ENCODE results near the gene CHRM2. TPM values are rescaled to one million over a fixed set of nuclear protein-coding genes. Genes with fewer than 3 reads are reported as not detected.

CHRM2 gene
- total and polyA plus RNA-seq, 7 donors, result under 0.01 to 121 (median 97.3) TPM; not detected in 1

GRCh38 chr7:136993377-136993776 lies 124.9 kb downstream of the CHRM2 start:
- intact Hi-C loops (cut with DNase I), result no loop called here
- no peaks in the 10 kb centered on the region for H3K9me3 ChIP-seq

GRCh38 chr7:136997735-136998134 lies 129.3 kb downstream of the CHRM2 start:
- Histone ChIP-seq H3K4me1 (peaks cover 0 to 70% (median 46%) of the 10 kb centered on the region in 4 donors), H3K27me3 (no peaks in the 10 kb centered on the region), H3K4me3 (no peak overlapping the region), H3K9me3 (no peaks in the 10 kb centered on the region), H3K36me3 (no peaks in the 10 kb centered on the region), H3K27ac (peak overlapping the region in 2 of 4 donors; percentile 55 to 76)
- intact Hi-C loops (cut with DNase I), result no loop called here
- TF ChIP-seq, protein P1, sequence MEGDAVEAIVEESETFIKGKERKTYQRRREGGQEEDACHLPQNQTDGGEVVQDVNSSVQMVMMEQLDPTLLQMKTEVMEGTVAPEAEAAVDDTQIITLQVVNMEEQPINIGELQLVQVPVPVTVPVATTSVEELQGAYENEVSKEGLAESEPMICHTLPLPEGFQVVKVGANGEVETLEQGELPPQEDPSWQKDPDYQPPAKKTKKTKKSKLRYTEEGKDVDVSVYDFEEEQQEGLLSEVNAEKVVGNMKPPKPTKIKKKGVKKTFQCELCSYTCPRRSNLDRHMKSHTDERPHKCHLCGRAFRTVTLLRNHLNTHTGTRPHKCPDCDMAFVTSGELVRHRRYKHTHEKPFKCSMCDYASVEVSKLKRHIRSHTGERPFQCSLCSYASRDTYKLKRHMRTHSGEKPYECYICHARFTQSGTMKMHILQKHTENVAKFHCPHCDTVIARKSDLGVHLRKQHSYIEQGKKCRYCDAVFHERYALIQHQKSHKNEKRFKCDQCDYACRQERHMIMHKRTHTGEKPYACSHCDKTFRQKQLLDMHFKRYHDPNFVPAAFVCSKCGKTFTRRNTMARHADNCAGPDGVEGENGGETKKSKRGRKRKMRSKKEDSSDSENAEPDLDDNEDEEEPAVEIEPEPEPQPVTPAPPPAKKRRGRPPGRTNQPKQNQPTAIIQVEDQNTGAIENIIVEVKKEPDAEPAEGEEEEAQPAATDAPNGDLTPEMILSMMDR (IDR thresholded peaks at IDR 0.05), result no peak
- TF ChIP-seq EP300 (IDR thresholded peaks at IDR 0.05), result no peak
- TF ChIP-seq POLR2A (IDR thresholded peaks at IDR 0.05), result no peak
- DNase-seq, result no peak

More at GRCh38 chr7:136993377-136993776, 124.9 kb downstream of the CHRM2 start:
- Histone ChIP-seq H3K4me1 (peaks cover 0 to 39% (median 28%) of the 10 kb centered on the region in 4 donors), H3K27me3 (no peaks in the 10 kb centered on the region), H3K36me3 (no peaks in the 10 kb centered on the region), H3K4me3 (no peak overlapping the region), H3K27ac (peak overlapping the region in 3 of 4 donors; percentile 37 to 63 (median 62))
- no peak for DNase-seq
- TF ChIP-seq, protein P1 (IDR thresholded peaks at IDR 0.05), result no peak
- TF ChIP-seq POLR2AphosphoS5 (IDR thresholded peaks at IDR 0.05) (no peak), POLR2A (IDR thresholded peaks at IDR 0.05) (no peak), EP300 (IDR thresholded peaks at IDR 0.05) (no peak)
- whole genome bisulfite sequencing, 2 donors, result 34 to 59% methylated on average over 3 of the region's 3 CpGs

- intact Hi-C loops (cut with DNase I), result no loop called here
- Histone ChIP-seq H3K36me3 (no peaks in the 10 kb centered on the region), H3K9me3 (no peaks in the 10 kb centered on the region), H3K4me1 (peaks cover 0 to 70% (median 41%) of the 10 kb centered on the region in 4 donors), H3K27me3 (no peaks in the 10 kb centered on the region), H3K4me3 (no peak overlapping the region), H3K27ac (peak overlapping the region in 2 of 4 donors; percentile 55 to 76)
- 55 to 76% methylated on average over 2 of the region's 2 CpGs for WGBS, 2 donors
- DNase-seq, result no peak
- TF ChIP-seq EP300 (IDR thresholded peaks at IDR 0.05) (no peak), POLR2A (IDR thresholded peaks at IDR 0.05) (no peak), POLR2AphosphoS5 (IDR thresholded peaks at IDR 0.05) (no peak)
- TF ChIP-seq, protein P1 (IDR thresholded peaks at IDR 0.05), result no peak
Measured at GRCh38 chr7:136998495-136998894, 130.0 kb downstream of the CHRM2 start.

DNA sequence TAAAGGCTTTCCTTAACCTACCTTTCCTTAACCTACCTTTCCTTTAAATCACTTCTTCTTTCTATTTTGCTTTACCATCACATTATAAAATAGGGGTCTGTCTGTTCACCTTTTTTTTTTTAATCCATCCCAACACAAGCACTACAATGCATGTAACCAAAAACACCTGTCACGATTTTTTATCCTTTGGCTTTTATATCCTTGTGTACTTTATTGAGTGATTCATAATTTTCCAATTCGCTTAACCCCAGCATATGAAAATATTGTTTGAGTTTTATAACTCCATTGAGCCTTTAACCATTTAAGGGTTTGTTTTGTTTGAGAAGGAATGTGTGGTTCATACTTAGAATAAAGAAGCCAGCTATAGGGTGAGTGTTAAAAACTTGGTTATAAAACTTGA lies 132.2 kb downstream of the CHRM2 start:
- 32 to 75% methylated on average over 2 of the region's 2 CpGs for WGBS, 2 donors
- H3K9me3 ChIP-seq, result no peaks in the 10 kb centered on the region
- H3K4me3 ChIP-seq, result no peak overlapping the region
- H3K27ac ChIP-seq, result peak overlapping the region in 3 of 4 donors; percentile 53 to 76 (median 76)
- H3K36me3 ChIP-seq, result no peaks in the 10 kb centered on the region
- no peak for TF ChIP-seq POLR2AphosphoS5 (IDR thresholded peaks at IDR 0.05)
- TF ChIP-seq POLR2A (IDR thresholded peaks at IDR 0.05), result no peak
- TF ChIP-seq EP300 (IDR thresholded peaks at IDR 0.05), result no peak
- TF ChIP-seq, protein P1 (IDR thresholded peaks at IDR 0.05), result no peak
- no peak for DNase-seq
- intact Hi-C loops (cut with DNase I), result loop anchor here (10.0 kb wide), 1 partner anchor 144 kb away; no protein-coding TSS in a partner anchor
- H3K4me1 ChIP-seq, result peaks cover 0 to 73% (median 45%) of the 10 kb centered on the region in 4 donors
- H3K27me3 ChIP-seq, result no peaks in the 10 kb centered on the region

- TF ChIP-seq, protein P1 (IDR thresholded peaks at IDR 0.05), result no peak
- TF ChIP-seq POLR2A (IDR thresholded peaks at IDR 0.05), result no peak
- TF ChIP-seq POLR2AphosphoS5 (IDR thresholded peaks at IDR 0.05), result peak in 2 of 4 donors; percentile 26 to 46
- Histone ChIP-seq H3K4me1 (peaks cover 0 to 78% (median 49%) of the 10 kb centered on the region in 4 donors), H3K9me3 (no peaks in the 10 kb centered on the region), H3K27me3 (no peaks in the 10 kb centered on the region), H3K36me3 (no peaks in the 10 kb centered on the region), H3K27ac (peak overlapping the region in 3 of 4 donors; percentile 53 to 76 (median 76)), H3K4me3 (no peak overlapping the region)
- intact Hi-C loops (cut with DNase I), result loop anchor here (10.0 kb wide), 1 partner anchor 144 kb away; no protein-coding TSS in a partner anchor
- WGBS, 2 donors, result 13 to 14% methylated on average over 2 of the region's 2 CpGs
- DNase-seq, result no peak
Measured at GRCh38 chr7:137001041-137001440, 132.6 kb downstream of the CHRM2 start.

Measured in sigmoid colon (tissue), 7 donors.